ENCODE data around the gene BCL11B.

The BCL11B gene

DNA sequence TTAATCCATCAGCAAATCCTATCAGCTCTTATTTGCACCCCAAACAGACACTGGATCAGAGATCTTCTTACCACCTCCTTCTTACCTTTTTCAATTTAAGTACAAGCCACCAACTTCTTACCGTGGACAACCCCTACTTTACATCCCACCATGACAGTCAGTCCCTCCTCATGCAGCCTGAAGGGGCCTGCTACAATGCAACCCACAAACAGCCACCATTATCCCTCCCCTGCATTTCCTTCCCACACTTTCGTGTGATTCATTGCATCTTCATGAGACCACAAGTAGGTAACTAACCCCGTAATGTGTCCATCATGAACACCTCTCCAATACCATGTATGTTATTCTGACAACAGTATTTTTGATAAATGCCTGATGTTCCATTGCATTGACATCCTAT lies 108.6 kb downstream of the BCL11B start:
- no peaks in the 10 kb centered on the region for H3K4me1 ChIP-seq (ENCODE audit: insufficient read depth, low read length, severe bottlenecking)

DNA sequence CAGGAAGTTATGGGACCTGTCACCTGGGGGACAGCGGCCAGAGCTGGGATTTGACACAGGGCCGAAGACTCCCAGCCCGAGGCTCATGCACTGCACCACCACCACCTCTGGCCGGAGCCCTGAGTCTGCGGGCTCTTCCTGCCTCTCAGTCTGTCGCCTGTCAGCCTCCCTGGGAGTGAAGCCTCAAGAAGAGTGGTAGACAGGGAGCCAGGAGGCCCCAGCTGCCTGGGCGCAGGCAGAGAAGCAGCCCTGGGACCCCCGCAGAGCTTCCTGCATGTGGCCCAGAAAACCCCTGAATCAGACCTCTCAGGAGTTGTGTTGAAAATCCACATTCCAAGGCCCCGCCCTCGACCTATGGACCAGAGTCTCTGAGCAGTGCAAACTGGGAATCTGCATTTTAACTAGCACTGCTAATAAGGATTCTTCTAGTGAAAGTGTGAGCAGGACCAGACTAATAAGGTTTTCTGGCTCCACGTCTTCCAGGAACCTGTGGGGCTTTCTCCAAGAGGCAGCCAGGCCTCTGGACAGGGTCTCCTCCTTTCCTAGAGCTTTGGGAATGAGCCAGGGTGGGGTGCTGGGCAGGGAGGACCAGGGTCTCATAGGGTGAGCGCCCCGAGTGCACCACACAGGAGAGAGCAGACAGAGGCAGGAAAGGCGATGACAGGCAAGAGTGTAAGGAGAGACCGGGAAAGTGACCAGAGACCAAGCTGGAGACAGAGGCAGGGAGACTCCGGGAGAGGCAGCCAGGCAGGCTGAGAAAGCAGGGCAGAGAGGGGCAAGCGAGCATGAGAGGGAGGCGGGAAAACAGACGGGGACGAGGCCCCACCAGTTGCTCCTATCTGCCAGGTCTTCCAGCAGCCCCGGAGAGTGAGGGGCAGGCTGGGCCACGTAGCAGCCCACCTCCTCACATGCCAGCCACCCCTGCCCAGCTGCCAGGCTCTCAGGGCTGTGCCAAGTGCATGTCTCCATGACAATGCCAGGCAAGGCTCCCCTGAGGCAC lies 112.4 kb downstream of the BCL11B start:
- H3K79me2 ChIP-seq (ENCODE audit: insufficient read depth, low read length), result no peaks in the 10 kb centered on the region
- no peaks in the 10 kb centered on the region for H3K9me2 ChIP-seq (ENCODE audit: low read depth, low read length)
- no peaks in the 10 kb centered on the region for H3F3A ChIP-seq (ENCODE audit: insufficient read depth, low read length)
- H3K9me3 ChIP-seq (ENCODE audit: low read length), result no peaks in the 10 kb centered on the region
- no peak overlapping the region for H3K9ac ChIP-seq (ENCODE audit: low read length)
- H3K4me2 ChIP-seq (ENCODE audit: low read length), result no peak overlapping the region
- TF ChIP-seq EZH2 (IDR thresholded peaks at IDR 0.05; ENCODE audit: borderline replicate concordance, low read length), result no peak
- TF ChIP-seq, protein P1, sequence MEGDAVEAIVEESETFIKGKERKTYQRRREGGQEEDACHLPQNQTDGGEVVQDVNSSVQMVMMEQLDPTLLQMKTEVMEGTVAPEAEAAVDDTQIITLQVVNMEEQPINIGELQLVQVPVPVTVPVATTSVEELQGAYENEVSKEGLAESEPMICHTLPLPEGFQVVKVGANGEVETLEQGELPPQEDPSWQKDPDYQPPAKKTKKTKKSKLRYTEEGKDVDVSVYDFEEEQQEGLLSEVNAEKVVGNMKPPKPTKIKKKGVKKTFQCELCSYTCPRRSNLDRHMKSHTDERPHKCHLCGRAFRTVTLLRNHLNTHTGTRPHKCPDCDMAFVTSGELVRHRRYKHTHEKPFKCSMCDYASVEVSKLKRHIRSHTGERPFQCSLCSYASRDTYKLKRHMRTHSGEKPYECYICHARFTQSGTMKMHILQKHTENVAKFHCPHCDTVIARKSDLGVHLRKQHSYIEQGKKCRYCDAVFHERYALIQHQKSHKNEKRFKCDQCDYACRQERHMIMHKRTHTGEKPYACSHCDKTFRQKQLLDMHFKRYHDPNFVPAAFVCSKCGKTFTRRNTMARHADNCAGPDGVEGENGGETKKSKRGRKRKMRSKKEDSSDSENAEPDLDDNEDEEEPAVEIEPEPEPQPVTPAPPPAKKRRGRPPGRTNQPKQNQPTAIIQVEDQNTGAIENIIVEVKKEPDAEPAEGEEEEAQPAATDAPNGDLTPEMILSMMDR (IDR thresholded peaks at IDR 0.05; ENCODE audit: low read length), result no peak
- no peaks in the 10 kb centered on the region for H4K20me1 ChIP-seq (ENCODE audit: insufficient read depth, low read length)
- no peaks in the 10 kb centered on the region for H3K4me1 ChIP-seq (ENCODE audit: insufficient read depth, low read length, severe bottlenecking)
- H3K27ac ChIP-seq (ENCODE audit: low read depth, low read length, poor library complexity, severe bottlenecking), result no peak overlapping the region
- no peak overlapping the region for H2AFZ ChIP-seq (ENCODE audit: low read length)
- no peaks in the 10 kb centered on the region for H3K36me3 ChIP-seq (ENCODE audit: insufficient read depth, low read length)
- no peaks in the 10 kb centered on the region for H3K27me3 ChIP-seq (ENCODE audit: insufficient read depth, low read length)
- H3K4me3 ChIP-seq (ENCODE audit: low read depth, low read length, poor library complexity, severe bottlenecking), result no peak overlapping the region

More for the DNA sequence above, 108.6 kb downstream of the BCL11B start:
- H3K9me3 ChIP-seq (ENCODE audit: low read length), result no peaks in the 10 kb centered on the region
- no peaks in the 10 kb centered on the region for H3K79me2 ChIP-seq (ENCODE audit: insufficient read depth, low read length)
- H3K36me3 ChIP-seq (ENCODE audit: insufficient read depth, low read length), result no peaks in the 10 kb centered on the region
- no peak overlapping the region for H3K4me2 ChIP-seq (ENCODE audit: low read length)
- no peak overlapping the region for H3K9ac ChIP-seq (ENCODE audit: low read length)
- H3F3A ChIP-seq (ENCODE audit: insufficient read depth, low read length), result no peaks in the 10 kb centered on the region
- H3K4me3 ChIP-seq (ENCODE audit: low read depth, low read length, poor library complexity, severe bottlenecking), result no peak overlapping the region
- no peaks in the 10 kb centered on the region for H3K9me2 ChIP-seq (ENCODE audit: low read depth, low read length)
- no peaks in the 10 kb centered on the region for H3K27me3 ChIP-seq (ENCODE audit: insufficient read depth, low read length)
- TF ChIP-seq EZH2 (IDR thresholded peaks at IDR 0.05; ENCODE audit: borderline replicate concordance, low read length), result no peak
- no peaks in the 10 kb centered on the region for H4K20me1 ChIP-seq (ENCODE audit: insufficient read depth, low read length)
- no peak overlapping the region for H3K27ac ChIP-seq (ENCODE audit: low read depth, low read length, poor library complexity, severe bottlenecking)
- no peak overlapping the region for H2AFZ ChIP-seq (ENCODE audit: low read length)

DNA sequence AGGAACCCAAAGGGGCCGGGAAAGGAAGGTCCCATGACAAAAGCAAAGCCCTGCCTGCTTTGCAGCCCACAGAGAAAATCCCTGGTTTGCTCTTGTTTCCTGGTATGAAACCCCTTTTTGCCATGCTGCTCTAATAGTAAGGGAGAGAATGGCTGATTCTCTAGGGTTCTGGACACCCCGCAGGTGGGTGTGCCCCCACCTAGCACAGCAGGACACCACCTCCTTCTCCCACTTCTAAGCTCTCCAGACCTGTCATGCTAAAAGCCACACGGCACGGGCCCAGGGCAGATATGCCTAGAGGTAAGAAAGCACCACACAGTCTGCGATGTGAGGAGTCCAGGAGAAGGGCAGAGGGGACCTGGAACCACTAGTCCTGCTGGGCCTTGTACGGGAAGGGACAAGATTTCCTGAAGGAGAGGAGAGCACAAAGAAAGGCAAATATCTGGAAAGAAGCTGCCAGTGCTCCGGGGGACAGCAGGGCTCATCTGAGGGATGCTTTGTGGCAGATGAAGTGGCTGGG lies 113.3 kb downstream of the BCL11B start:
- Histone ChIP-seq H3K4me3 (ENCODE audit: low read depth, low read length, poor library complexity, severe bottlenecking) (no peak overlapping the region), H3K9ac (ENCODE audit: low read length) (no peak overlapping the region), H3K4me1 (ENCODE audit: insufficient read depth, low read length, severe bottlenecking) (no peaks in the 10 kb centered on the region), H3F3A (ENCODE audit: insufficient read depth, low read length) (no peaks in the 10 kb centered on the region), H3K79me2 (ENCODE audit: insufficient read depth, low read length) (no peaks in the 10 kb centered on the region), H3K9me3 (ENCODE audit: low read length) (no peaks in the 10 kb centered on the region), H3K27me3 (ENCODE audit: insufficient read depth, low read length) (no peaks in the 10 kb centered on the region), H4K20me1 (ENCODE audit: insufficient read depth, low read length) (no peaks in the 10 kb centered on the region), H3K36me3 (ENCODE audit: insufficient read depth, low read length) (no peaks in the 10 kb centered on the region), H3K27ac (ENCODE audit: low read depth, low read length, poor library complexity, severe bottlenecking) (no peak overlapping the region), H3K4me2 (ENCODE audit: low read length) (no peak overlapping the region), H2AFZ (ENCODE audit: low read length) (no peak overlapping the region), H3K9me2 (ENCODE audit: low read depth, low read length) (no peaks in the 10 kb centered on the region)
- no peak for TF ChIP-seq EZH2 (IDR thresholded peaks at IDR 0.05; ENCODE audit: borderline replicate concordance, low read length)
- TF ChIP-seq, protein P1 (IDR thresholded peaks at IDR 0.05; ENCODE audit: low read length), result no peak
